H7 (cell line): ENCODE data around the gene MPND. TPM values are rescaled to one million over a fixed set of nuclear protein-coding genes. Genes with fewer than 3 reads are reported as not detected.

Experiments used
- DNase-seq: peaks from one replicate; pipeline ENCODE4 v3.0.0; 2012
- H3K27me3 ChIP-seq: 2 replicates; pipeline ENCODE4 v1.6.0; 2011; ENCODE audit warnings: mild to moderate bottlenecking, low read length; ENCODE audit not compliant: control insufficient read depth, insufficient read depth
- H3K36me3 ChIP-seq: replicated peaks from 2 replicates; pipeline ENCODE4 v1.5.1; 2011; ENCODE audit warnings: low read length; ENCODE audit not compliant: control insufficient read depth, insufficient read depth
- H3K4me3 ChIP-seq: 2 replicates; pipeline ENCODE4 v1.5.1; 2011; ENCODE audit warnings: low read depth, mild to moderate bottlenecking, control low read depth, low read length, moderate library complexity; ENCODE audit not compliant: insufficient read depth
- total RNA-seq: library from RNA; depleted of rRNA; stranded (reverse); fragments of >200 nt; shearing (Covaris generic); gene quantifications from 2 replicates; pipeline ENCODE4 v1.2.3, GENCODE V29; 2014

MPND gene
- total RNA-seq, 1 experiment from 2014 or later, result 17.4 TPM

GRCh38 chr19:4310247-4311121, 32.9 kb upstream of the MPND start:
- DNase-seq, result peak; percentile 94
- H3K27me3 ChIP-seq, result no peaks in the 10 kb centered on the region
- peaks cover 2% of the 10 kb centered on the region for H3K36me3 ChIP-seq
- no peak overlapping the region for H3K4me3 ChIP-seq

- H3K4me3 ChIP-seq, result no peak overlapping the region
- no peaks in the 10 kb centered on the region for H3K27me3 ChIP-seq
- peak; percentile 70 for DNase-seq
- peaks cover 4% of the 10 kb centered on the region for H3K36me3 ChIP-seq
Observed at GRCh38 chr19:4313847-4314490, 29.4 kb upstream of the MPND start.

- DNase-seq, result peak; percentile 12
- H3K27me3 ChIP-seq, result no peaks in the 10 kb centered on the region
- H3K4me3 ChIP-seq, result no peak overlapping the region
- H3K36me3 ChIP-seq, result peaks cover 4% of the 10 kb centered on the region
Observed at GRCh38 chr19:4316956-4317355, 26.4 kb upstream of the MPND start.

GRCh38 chr19:4318460-4318859, 24.9 kb upstream of the MPND start:
- H3K27me3 ChIP-seq, result no peaks in the 10 kb centered on the region
- no peak overlapping the region for H3K4me3 ChIP-seq
- peak; percentile 6 for DNase-seq
- H3K36me3 ChIP-seq, result peaks cover 4% of the 10 kb centered on the region

GRCh38 chr19:4319067-4319718, 24.2 kb upstream of the MPND start:
- Histone ChIP-seq H3K4me3 (no peak overlapping the region), H3K36me3 (peaks cover 4% of the 10 kb centered on the region), H3K27me3 (no peaks in the 10 kb centered on the region)
- DNase-seq, result peak; percentile 9

- DNase-seq, result no peak
- Histone ChIP-seq H3K4me3 (no peak overlapping the region), H3K36me3 (peaks cover 4% of the 10 kb centered on the region), H3K27me3 (no peaks in the 10 kb centered on the region)
Observed at GRCh38 chr19:4320419-4320818, 22.9 kb upstream of the MPND start.

GRCh38 chr19:4322942-4323665, 20.3 kb upstream of the MPND start:
- no peak overlapping the region for H3K4me3 ChIP-seq
- no peaks in the 10 kb centered on the region; the same call in 1 of the 2 replicates for H3K27me3 ChIP-seq
- H3K36me3 ChIP-seq, result no peaks in the 10 kb centered on the region; the same call in none of the 2 replicates
- peak; percentile 50 for DNase-seq

GRCh38 chr19:4323692-4324091, 19.7 kb upstream of the MPND start:
- Histone ChIP-seq H3K4me3 (no peak overlapping the region), H3K36me3 (no peaks in the 10 kb centered on the region; the same call in none of the 2 replicates), H3K27me3 (no peaks in the 10 kb centered on the region; the same call in 1 of the 2 replicates)
- DNase-seq, result no peak

GRCh38 chr19:4324228-4324627, 19.1 kb upstream of the MPND start:
- no peaks in the 10 kb centered on the region; the same call in 1 of the 2 replicates for H3K27me3 ChIP-seq
- H3K4me3 ChIP-seq, result no peak overlapping the region
- no peaks in the 10 kb centered on the region; the same call in none of the 2 replicates for H3K36me3 ChIP-seq
- no peak for DNase-seq

- H3K27me3 ChIP-seq, result no peaks in the 10 kb centered on the region; the same call in 1 of the 2 replicates
- no peaks in the 10 kb centered on the region; the same call in none of the 2 replicates for H3K36me3 ChIP-seq
- DNase-seq, result no peak
- H3K4me3 ChIP-seq, result peak overlapping the region; percentile 51
Observed at GRCh38 chr19:4326215-4326836, 17.0 kb upstream of the MPND start.

GRCh38 chr19:4326837-4327251, 16.5 kb upstream of the MPND start:
- Histone ChIP-seq H3K27me3 (no peaks in the 10 kb centered on the region; the same call in 1 of the 2 replicates), H3K4me3 (peak overlapping the region; percentile 51), H3K36me3 (no peaks in the 10 kb centered on the region; the same call in none of the 2 replicates)
- DNase-seq, result peak; percentile 94

GRCh38 chr19:4327252-4327876, 16.0 kb upstream of the MPND start:
- H3K27me3 ChIP-seq, result no peaks in the 10 kb centered on the region; the same call in 1 of the 2 replicates
- peak overlapping the region; percentile 51 for H3K4me3 ChIP-seq
- peak; percentile 97 for DNase-seq
- no peaks in the 10 kb centered on the region; the same call in none of the 2 replicates for H3K36me3 ChIP-seq

- H3K36me3 ChIP-seq, result no peaks in the 10 kb centered on the region; the same call in none of the 2 replicates
- peak overlapping the region; percentile 51 for H3K4me3 ChIP-seq
- no peaks in the 10 kb centered on the region; the same call in 1 of the 2 replicates for H3K27me3 ChIP-seq
- DNase-seq, result no peak
Observed at GRCh38 chr19:4327877-4328242, 15.5 kb upstream of the MPND start.
